GM19328 (cell line): Measurements from ENCODE around the gene RPSA.
"Not testable (repeated sequence)": the region's sequence is repeated elsewhere in the genome, so short reads cannot be mapped to it uniquely, and the experiment has no call there.

ENCODE experiments used
- ATAC-seq: cut with Tn5 transposase; IDR thresholded peaks from one replicate; pipeline ENCODE4 v1.9.1; 2021; ENCODE audit warnings: mild to moderate bottlenecking, moderate library complexity; ENCODE audit not compliant: unreplicated experiment

The RPSA gene

GRCh38 chr3:39388153-39388552 lies 18.4 kb upstream of the RPSA start:
- ATAC-seq, result no peak

GRCh38 chr3:39388741-39389248 lies 17.7 kb upstream of the RPSA start:
- ATAC-seq, result peak; percentile 68

- ATAC-seq, result no peak
These were observed 16.3 kb upstream of the RPSA start for GRCh38 chr3:39390181-39390580.

- no peak for ATAC-seq
These were observed 9.8 kb upstream of the RPSA start for GRCh38 chr3:39396690-39397089.

- ATAC-seq, result no peak
These were observed 7.8 kb upstream of the RPSA start for GRCh38 chr3:39398700-39399099.

GRCh38 chr3:39401983-39402382 lies 4.5 kb upstream of the RPSA start:
- ATAC-seq, result no peak

GRCh38 chr3:39404943-39405686 lies 1.4 kb upstream of the RPSA start:
- ATAC-seq, result no peak

GRCh38 chr3:39405687-39406367 lies 693 bp upstream of the RPSA start:
- no peak for ATAC-seq

- ATAC-seq, result no peak
These were observed 724 bp downstream of the RPSA start for GRCh38 chr3:39407259-39407629.

GRCh38 chr3:39407773-39408492 lies 1.4 kb downstream of the RPSA start:
- ATAC-seq, result no peak

GRCh38 chr3:39408493-39409372 lies 2.2 kb downstream of the RPSA start:
- ATAC-seq, result no peak

GRCh38 chr3:39409514-39410136 lies 3.1 kb downstream of the RPSA start:
- no peak for ATAC-seq

GRCh38 chr3:39410893-39411292 lies 4.4 kb downstream of the RPSA start:
- ATAC-seq, result no peak

GRCh38 chr3:39412668-39413260 lies 6.2 kb downstream of the RPSA start:
- ATAC-seq, result no peak

- ATAC-seq, result no peak
These were observed 7.3 kb downstream of the RPSA start for GRCh38 chr3:39413691-39414420.

GRCh38 chr3:39414421-39414907 lies 7.9 kb downstream of the RPSA start:
- ATAC-seq, result no peak

- not testable (repeated sequence) for ATAC-seq
These were observed 8.8 kb downstream of the RPSA start for GRCh38 chr3:39415302-39415701.

GRCh38 chr3:39415983-39416382 lies 9.5 kb downstream of the RPSA start:
- ATAC-seq, result no peak

GRCh38 chr3:39416998-39417397 lies 10.5 kb downstream of the RPSA start:
- ATAC-seq, result not testable (repeated sequence)
